Liver (tissue), 9 donors: ENCODE measurements around the gene E2F7. TPM values are rescaled to one million over a fixed set of nuclear protein-coding genes. Genes with fewer than 3 reads are reported as not detected.

Experiments used
- DNase-seq: peaks from one replicate; pipeline ENCODE4 v3.0.0-alpha.2; 2017; ENCODE audit warnings: low spot score
- H3K27ac ChIP-seq, 2 donors: one replicate each; pipeline ENCODE4 v1.7.0; 2013; ENCODE audit warnings: inconsistent platforms in 2 of 2, low read length in 2 of 2, control low read depth in 1 of 2, low read depth in 1 of 2, mild to moderate bottlenecking in 1 of 2
- H3K27me3 ChIP-seq, 4 donors: one replicate each; pipeline versions ENCODE4 v1.6.1 to v1.7.0; 2013; ENCODE audit warnings: low read length in 3 of 4, inconsistent platforms in 1 of 4, mild to moderate bottlenecking in 1 of 4, moderate library complexity in 1 of 4; ENCODE audit not compliant: control insufficient read depth in 4 of 4, insufficient read depth in 4 of 4
- H3K36me3 ChIP-seq, 4 donors: one replicate each; pipeline versions ENCODE4 v1.6.1 to v1.7.0; 2013; ENCODE audit warnings: low read length in 3 of 4, mild to moderate bottlenecking in 3 of 4, low read depth in 1 of 4, moderate library complexity in 1 of 4; ENCODE audit not compliant: control insufficient read depth in 4 of 4, insufficient read depth in 3 of 4
- H3K4me1 ChIP-seq, 4 donors: one replicate each; pipeline versions ENCODE4 v1.6.1 to v1.7.0; 2013; ENCODE audit warnings: low read length in 3 of 4, mild to moderate bottlenecking in 3 of 4, moderate library complexity in 1 of 4; ENCODE audit not compliant: control insufficient read depth in 4 of 4, insufficient read depth in 4 of 4
- H3K4me3 ChIP-seq, 3 donors: one replicate each; pipeline versions ENCODE4 v1.6.1 to v1.7.0; 2013; ENCODE audit warnings: low read length in 3 of 3, control low read depth in 1 of 3, low read depth in 1 of 3, mild to moderate bottlenecking in 1 of 3
- H3K9ac ChIP-seq, 2 donors: one replicate each; pipeline ENCODE4 v1.7.0; 2013; ENCODE audit warnings: low read length in 2 of 2, mild to moderate bottlenecking in 2 of 2, moderate library complexity in 2 of 2, control low read depth in 1 of 2, low read depth in 1 of 2
- H3K9me3 ChIP-seq, 4 donors: one replicate each; pipeline versions ENCODE4 v1.6.1 to v1.7.0; 2013; ENCODE audit warnings: low read length in 3 of 4; ENCODE audit not compliant: control insufficient read depth in 4 of 4
- CTCF ChIP-seq: fragments of 150-350 bp; IDR thresholded peaks from 2 replicates; pipeline ENCODE4 v1.5.1; 2017; ENCODE audit warnings: improper control_type of control experiment, low read depth, low read length; ENCODE audit not compliant: missing input control
- EGR1 ChIP-seq, 2 donors: IDR thresholded peaks; 2 replicates each; pipeline ENCODE4 v1.6.1; 2016 to 2018; ENCODE audit warnings: antibody characterized with exemption in 2 of 2, low read depth in 2 of 2
- FOXA2 ChIP-seq: IDR thresholded peaks from 2 replicates; pipeline ENCODE4 v1.6.1; 2016; ENCODE audit warnings: antibody characterized with exemption
- HNF4G ChIP-seq: IDR thresholded peaks from 2 replicates; pipeline ENCODE4 v1.6.1; 2016; ENCODE audit warnings: antibody characterized with exemption
- JUND ChIP-seq, 2 donors: IDR thresholded peaks; 2 replicates each; pipeline ENCODE4 v1.6.1; 2016; ENCODE audit warnings: antibody characterized with exemption in 2 of 2
- MAX ChIP-seq: IDR thresholded peaks from 2 replicates; pipeline ENCODE4 v1.6.1; 2016; ENCODE audit warnings: antibody characterized with exemption
- RAD21 ChIP-seq, 2 donors: IDR thresholded peaks; 2 replicates each; pipeline ENCODE4 v1.6.1; 2016; ENCODE audit warnings: antibody characterized with exemption in 2 of 2, mild to moderate bottlenecking in 2 of 2
- REST ChIP-seq: IDR thresholded peaks from 2 replicates; pipeline ENCODE4 v1.6.1; 2016; ENCODE audit warnings: antibody characterized with exemption, mild to moderate bottlenecking
- SP1 ChIP-seq: IDR thresholded peaks from 2 replicates; pipeline ENCODE4 v1.6.1; 2018; ENCODE audit warnings: antibody characterized with exemption, mild to moderate bottlenecking
- TAF1 ChIP-seq: conservative IDR thresholded peaks from 2 replicates; pipeline ENCODE4 v1.6.1; 2016; ENCODE audit warnings: antibody characterized with exemption, mild to moderate bottlenecking
- ZBTB33 ChIP-seq: IDR thresholded peaks from 2 replicates; pipeline ENCODE4 v1.6.1; 2016; ENCODE audit warnings: antibody characterized with exemption
- WGBS: extraction: QIAGEN DNeasy Blood & Tissue Kit; methylation state at CpG from one replicate; pipeline ENCODE4 v1.1.7; 2013; 5-methylcytosine and 5-hydroxymethylcytosine counted together
- polyA plus RNA-seq, 2 donors: library from polyadenylated mRNA; stranded (reverse) in 1 of 2; unstranded in 1 of 2; fragments of 200-250 nt in 1 of 2; fragments of >200 nt in 1 of 2; fragmentation: Nextera tagmentation in 1 of 2; extraction: Ambion mirVana in 1 of 2; gene quantifications; one replicate each; pipeline versions ENCODE4 v1.2.1 to v1.2.3, GENCODE V29; 2013 to 2015
- total RNA-seq, 2 donors: library from RNA; depleted of rRNA; stranded (reverse); fragments of >200 nt; gene quantifications; one replicate each; pipeline ENCODE4 v1.2.3, GENCODE V29; 2014
- donor health status: healthy.
- donor health status: healthy.
- donor health status: healthy.
- donor health status: healthy.
- donor health status: healthy.

Gene E2F7
- total and polyA plus RNA-seq, 4 donors: 0.13 to 5.8 (median 0.17) TPM; not detected in 1

GRCh38 chr12:76984566-76984965 is 80.8 kb downstream of the E2F7 start:
- TF ChIP-seq RAD21 (IDR thresholded peaks at IDR 0.05) (no peak), MAX (no peak), EGR1 (IDR thresholded peaks at IDR 0.05; ENCODE audit: low read depth in 2 of 2) (no peak), REST (no peak)
- no peaks in the 10 kb centered on the region for H3K4me1 ChIP-seq
- H3K27ac ChIP-seq: no peak overlapping the region
- WGBS: 93% methylated on average over 26 of the region's 26 CpGs
- H3K27me3 ChIP-seq: no peaks in the 10 kb centered on the region
- DNase-seq: no peak
- H3K4me3 ChIP-seq: no peak overlapping the region
- no peak overlapping the region for H3K9ac ChIP-seq
- no peaks in the 10 kb centered on the region for H3K36me3 ChIP-seq
- peaks cover 0 to 2% (median 0%) of the 10 kb centered on the region in 4 donors for H3K9me3 ChIP-seq

GRCh38 chr12:76983420-76983819 is 81.9 kb downstream of the E2F7 start:
- no peaks in the 10 kb centered on the region for H3K27me3 ChIP-seq
- TF ChIP-seq CTCF: no peak
- no peak for TF ChIP-seq ZBTB33
- TF ChIP-seq EGR1 (IDR thresholded peaks at IDR 0.05; ENCODE audit: low read depth in 2 of 2): no peak
- TF ChIP-seq FOXA2: no peak
- no peak for TF ChIP-seq TAF1
- no peak for TF ChIP-seq JUND (IDR thresholded peaks at IDR 0.05)
- no peak for TF ChIP-seq HNF4G
- TF ChIP-seq SP1: no peak
- TF ChIP-seq MAX: no peak
- TF ChIP-seq REST: no peak
- no peak overlapping the region for H3K9ac ChIP-seq
- WGBS: 60% methylated on average over 2 of the region's 2 CpGs
- no peak for DNase-seq
- H3K4me3 ChIP-seq: no peak overlapping the region
- no peak overlapping the region for H3K27ac ChIP-seq
- no peaks in the 10 kb centered on the region for H3K36me3 ChIP-seq
- H3K4me1 ChIP-seq: no peaks in the 10 kb centered on the region
- H3K9me3 ChIP-seq: peaks cover 0 to 2% (median 0%) of the 10 kb centered on the region in 4 donors
